NOMO-1 (cell line): ENCODE results near the gene TMEM229B.

Experiments used
- DNase-seq, 2 experiments: peaks; one replicate each; lab custom pipeline; 2025; ENCODE audit not compliant: unreplicated experiment in 2 of 2; lab: John Stamatoyannopoulos, UW

TMEM229B gene

DNA sequence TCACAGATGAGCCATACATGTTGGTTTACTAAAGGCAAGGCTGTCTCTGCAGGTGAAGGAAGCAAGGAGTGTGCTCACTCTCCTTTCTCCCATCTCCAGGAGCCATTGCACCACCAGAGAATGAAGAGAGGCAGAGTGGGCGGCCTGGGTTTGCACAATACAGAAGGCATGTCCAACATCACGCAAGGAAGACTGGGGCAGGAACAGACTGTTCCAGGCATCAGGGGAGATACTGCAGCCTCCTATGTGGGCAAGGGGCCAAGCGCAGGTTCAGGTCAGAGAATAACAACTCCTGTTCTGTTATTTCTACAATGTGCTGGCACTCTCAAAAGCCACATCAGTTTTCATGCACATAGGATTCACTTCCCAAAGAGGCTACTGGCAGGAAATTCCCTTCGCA lies 1.7 kb upstream of the TMEM229B start:
- DNase-seq, result no peak

DNA sequence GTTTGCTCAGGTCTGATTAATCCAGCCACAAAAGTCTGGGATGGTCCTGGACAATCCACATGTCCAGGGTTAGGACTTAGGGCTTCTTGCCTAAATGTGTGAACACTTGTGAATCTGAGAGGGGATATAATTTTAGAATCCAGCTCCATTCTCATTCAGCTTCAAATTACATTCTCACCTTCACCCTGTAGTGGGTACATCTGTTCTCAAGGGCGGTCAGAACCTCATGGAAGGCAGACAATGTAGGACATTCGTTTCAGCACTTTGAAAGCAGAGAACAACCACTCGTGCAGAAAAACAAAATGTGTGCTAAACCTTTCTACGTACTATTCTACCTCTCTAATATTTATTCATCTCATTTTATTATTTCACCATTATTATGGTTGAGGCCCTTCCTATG lies 1.2 kb downstream of the TMEM229B start:
- no peak for DNase-seq

DNA sequence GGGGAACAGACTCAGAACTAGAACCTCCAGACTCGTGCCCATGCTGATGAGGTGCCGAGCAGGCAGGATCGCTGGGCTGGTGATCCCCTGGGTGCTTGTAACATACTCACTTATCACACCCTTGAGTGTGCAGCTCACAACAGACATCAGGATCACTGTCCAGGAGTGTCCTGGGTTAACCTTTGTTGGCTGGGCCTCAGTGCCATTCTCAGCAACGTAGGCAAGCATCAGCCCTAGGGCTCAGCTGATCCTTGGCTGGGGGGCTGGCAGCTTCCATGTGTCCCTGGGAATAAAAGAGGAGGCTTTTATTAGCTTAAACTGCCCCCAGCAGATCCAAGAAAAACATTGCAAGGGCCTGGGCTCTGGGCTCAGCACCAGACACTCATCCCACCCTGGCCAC lies 1.6 kb downstream of the TMEM229B start:
- no peak for DNase-seq

DNA sequence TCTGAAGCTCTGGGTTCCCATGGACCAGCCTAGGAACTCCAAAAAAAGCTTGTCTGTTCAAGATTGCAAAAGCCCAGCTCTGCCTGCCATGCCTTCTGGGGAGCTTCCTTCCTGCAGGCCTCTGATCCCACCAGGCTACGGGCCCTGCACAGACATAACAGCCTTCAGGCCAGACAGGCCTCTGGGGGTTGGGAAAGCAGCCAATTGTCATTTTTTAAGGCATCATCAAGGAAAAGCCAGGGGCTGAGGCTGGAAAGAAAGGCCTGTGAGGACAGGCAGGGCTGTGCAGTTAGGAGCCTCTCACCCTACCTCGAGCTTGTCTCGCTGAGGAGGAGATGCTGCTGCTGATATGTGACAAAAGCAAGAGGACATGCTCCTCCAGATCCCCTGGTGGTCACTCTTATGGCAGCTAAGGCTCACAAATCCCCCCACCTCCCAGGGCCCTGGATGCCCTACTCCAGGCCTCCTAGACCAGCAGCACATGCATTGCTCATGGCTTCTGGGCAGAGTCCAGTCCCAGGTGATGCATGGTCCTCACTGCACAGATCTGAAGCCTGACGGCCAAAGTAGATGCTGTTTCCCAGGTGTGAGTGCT lies 2.9 kb downstream of the TMEM229B start:
- DNase-seq, result no peak

DNA sequence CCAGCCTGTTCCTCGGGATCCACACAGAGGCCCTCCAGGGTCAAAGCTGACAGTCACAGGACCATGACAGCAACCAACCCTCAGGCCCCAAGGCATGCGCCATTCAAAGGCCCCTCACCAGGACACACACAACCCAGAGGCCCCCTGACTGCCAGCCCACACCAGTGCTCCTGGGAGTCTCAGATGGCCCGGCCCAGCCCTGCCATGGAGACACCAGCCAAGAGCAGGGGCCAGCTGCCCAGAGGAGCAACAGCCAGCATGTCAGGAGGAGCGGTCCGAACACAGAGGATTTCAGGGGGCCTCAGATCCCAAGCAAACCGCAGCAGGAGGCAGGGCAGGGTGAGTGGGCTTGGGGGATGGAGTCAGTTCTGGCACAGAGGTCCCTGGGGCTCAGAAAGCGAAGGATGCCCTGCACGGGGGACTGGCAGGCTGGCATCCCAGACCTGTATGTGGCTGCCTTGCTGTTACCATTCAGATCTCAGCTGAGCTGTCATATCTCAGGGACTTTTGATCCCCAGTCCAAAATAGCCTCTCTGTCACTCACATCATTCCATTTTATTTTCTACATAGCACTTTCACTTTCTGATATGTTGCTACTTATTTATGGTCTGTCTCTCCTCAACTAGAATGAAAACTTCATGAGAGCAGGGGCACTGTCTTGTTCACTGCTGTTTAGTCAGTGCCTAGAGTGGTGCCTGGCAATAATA lies 4.8 kb downstream of the TMEM229B start:
- DNase-seq, result no peak

DNA sequence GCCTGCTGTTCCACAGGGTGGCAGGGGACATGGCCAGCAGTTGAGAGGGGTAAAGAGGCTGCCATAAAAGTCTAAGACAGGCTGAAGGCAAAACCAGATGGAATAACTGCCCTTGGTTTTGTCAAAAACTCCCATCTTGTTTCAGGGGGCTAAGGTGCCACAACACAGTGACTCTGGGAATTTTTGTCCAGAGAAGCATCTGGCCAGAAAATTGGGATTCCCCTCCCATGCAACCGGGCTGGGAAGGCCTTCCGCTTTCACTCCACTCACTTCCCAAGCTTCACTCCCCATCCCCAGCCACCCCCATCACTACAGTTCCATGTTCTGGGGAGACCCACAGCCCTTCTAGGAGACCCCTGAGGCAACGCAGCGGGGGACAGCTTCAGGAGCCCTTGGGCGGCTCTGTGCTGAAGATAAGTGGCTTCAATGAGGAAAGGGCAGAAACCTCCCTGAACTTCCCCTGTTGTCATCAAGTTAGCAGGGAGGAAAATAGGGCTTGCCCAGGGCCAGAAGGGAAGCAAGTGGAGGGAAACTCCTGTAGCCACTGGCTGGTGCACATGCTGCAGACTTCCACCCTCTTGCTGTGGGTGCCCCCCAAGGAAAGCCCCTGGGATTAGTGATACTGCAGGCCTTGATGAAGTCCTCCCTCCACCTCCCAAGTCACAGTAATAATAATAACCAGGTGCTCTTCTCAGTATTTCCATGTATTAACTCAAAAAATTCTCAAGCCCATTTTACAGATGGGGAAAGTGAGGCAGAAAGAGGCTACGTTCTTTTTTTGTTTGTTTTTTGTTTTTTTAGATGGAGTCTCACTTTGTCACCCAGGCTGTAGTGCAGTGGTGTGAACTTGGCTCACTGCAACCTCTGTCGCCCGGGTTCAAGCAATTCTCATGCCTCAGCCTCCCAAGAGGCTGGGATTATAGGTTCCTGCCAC lies 6.0 kb downstream of the TMEM229B start:
- DNase-seq, result no peak

DNA sequence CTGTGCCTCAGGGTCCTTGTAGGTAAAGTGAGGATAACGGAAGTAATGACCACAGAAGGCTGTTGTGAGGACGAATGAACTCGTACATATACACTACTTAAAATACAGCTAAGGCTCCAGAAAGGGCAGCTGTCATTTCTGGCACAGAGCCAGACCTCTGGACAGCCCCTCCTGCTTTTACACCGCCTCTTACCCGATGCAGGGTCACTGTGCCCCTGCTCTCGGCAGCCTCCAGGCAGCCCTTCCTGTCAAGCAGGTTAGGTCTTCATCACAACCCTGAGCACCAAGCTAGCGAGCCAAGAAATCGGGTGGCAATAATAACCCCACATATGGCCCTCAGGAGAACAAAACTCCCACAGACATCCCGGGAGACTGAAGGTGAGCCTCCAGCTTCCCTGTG lies 8.5 kb downstream of the TMEM229B start:
- no peak for DNase-seq

DNA sequence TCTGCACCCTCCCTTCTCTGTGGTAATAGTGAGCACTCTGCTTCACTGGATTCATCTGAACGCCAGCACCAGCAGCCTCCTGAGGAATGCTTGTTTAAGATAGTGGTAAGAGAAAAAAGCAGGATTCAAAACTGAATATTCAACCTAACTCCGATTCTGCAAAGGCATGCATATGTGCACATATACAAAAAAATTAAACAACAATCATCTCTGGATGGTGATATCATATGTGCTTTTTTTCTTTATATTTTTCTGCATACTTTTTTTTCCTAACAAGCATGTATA lies 9.8 kb downstream of the TMEM229B start:
- no peak for DNase-seq

DNA sequence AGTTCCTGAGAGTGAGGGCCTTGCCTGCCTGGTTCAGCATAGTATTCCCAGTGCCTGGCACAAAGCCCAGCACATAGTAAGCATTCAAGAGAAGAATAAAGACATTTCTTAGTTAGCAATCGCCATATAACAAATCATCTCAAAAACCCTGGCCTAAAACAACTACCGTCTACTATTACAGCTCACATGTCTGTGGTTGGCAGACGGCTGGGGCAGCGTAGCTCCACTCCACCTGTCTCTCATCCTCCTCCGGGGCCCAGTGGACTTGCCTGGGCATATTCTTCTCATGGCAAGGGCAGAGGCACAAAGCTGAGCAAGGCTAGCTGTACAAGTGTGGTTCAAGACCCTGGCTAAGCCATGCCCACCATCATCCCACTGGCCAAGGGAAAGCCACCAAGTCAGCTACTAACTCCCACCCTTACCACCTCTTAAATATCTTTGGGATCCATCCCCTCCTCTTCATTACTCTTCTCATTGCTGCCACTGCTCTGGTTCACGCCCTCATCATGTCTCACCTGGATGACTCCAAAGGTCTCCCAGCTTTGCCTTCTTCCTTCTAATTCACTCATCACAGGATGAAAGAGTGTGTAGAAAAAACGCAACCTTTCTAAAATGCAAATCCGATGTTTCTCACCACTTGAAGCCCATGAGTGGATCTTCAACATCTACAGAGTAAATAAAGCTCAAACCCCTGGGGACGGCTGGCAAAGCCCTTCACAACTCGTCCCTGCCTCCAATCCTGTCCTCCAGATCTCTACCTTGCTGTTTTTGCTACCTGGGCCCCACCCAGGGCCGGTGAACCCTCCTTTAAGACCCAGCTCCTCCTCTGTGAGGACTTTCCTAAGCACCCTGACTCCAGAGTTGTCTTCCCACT lies 10.4 kb downstream of the TMEM229B start:
- DNase-seq, result no peak

DNA sequence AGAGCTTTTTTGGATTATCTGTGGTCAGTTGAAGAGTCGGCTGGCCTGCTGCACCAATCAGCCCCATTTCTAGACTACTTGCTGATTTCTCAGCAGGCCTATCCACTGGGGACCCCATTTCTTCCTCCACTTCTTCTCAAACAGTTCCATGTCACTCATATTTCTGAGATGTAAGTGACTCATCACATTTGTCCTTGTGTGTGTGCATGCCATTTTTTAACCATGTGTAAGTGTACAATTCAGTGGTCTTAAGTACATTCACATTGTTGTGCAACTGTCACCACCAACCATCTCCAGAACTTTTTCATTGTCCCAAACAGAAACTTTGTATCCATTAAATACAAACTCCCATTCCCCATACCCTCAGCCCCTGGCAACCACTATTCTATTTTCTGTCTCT lies 14.2 kb downstream of the TMEM229B start:
- DNase-seq, result no peak

DNA sequence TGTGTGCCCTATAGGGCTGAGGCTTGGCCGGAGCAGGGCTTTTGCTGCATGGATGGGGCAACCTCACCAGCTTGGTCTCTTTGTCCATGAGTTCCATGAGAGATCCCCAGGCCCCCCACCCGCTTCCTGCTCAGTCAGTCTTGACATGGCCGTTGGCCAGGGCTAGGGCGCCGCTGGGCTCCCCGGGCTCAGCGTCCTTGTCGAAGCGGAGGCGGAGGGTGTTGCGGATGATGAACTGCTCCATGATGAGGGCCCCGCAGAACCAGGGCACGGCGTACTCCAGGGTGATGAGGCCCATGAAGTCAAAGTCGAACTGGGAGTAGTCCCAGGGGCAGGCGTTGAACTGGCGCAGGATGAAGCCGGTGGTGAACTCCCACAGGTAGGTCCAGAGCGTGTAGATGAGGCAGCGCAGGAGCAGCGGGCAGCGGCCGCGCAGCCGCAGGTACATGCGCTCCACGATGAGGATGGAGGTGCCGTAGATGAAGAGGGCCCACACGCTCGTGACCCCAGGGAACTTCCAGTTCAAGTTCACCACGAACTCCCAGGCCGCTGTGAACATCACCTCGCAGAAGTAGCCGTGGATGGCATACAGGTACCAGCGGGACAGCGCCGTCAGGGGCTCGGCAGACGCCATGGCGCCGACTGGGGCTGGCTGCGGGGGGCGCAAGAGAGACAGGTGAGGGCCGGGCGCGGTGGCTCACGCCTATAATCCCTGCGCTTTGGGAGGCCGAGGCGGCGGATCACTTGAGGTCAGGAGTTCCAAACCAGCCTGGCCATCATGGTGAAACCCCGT lies 15.0 kb downstream of the TMEM229B start:
- DNase-seq, result no peak

DNA sequence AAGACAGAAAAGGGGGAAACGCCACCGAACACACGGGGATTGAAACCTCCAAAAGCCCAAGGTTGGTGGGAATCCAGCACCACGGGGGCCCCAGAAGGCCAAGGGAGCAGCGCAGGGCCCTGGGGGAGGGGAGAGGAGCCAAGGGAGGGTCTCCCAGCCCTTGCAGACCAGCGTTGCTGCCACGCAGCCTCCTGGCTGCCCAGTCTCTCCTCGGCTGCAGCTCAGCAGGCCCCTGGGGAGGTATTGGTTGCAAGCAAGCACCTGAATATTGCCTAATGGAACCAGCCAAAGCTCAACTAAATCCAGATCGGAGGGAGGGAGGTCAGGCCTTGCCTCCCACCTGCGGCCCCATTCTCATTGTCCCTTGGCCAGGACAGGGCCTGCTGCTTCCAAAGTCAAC lies 15.8 kb downstream of the TMEM229B start:
- DNase-seq, result no peak

DNA sequence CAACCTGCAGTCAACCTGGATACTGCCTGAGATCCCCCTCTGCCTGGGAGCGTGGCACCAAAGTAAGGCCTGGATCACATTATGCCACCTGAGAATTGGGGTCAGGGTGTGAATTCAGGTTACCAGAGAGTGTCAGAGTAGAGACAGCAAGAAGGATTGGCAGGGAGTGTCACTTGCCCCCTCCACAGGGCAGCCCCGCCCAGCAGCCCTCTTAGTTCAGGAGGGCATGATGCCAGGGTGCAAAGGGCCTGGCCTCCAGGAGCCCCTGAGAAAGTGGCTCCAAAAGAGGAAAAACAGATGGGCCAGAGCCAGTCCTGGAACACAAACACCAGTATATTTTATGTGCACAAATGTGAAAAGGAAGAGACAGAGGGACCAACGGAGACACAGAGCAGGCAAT lies 18.6 kb downstream of the TMEM229B start:
- DNase-seq, result no peak

DNA sequence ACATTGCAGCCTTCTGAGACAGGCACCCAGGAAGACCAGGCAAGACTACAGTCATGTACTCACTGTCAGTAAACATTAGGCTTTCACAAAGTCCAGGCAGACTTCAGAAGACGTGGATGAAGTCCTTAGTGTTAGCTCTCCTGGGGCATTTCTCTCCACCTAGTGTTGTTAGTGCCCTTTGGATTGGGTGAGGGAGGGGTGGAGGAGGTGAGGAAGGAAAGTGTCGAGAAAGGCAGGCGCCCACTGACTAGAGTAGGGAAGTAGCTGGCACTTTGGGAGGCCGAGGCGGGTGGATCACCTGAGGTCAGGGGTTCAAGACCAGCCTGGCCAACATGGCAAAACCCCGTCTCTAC lies 20.2 kb downstream of the TMEM229B start:
- no peak for DNase-seq

DNA sequence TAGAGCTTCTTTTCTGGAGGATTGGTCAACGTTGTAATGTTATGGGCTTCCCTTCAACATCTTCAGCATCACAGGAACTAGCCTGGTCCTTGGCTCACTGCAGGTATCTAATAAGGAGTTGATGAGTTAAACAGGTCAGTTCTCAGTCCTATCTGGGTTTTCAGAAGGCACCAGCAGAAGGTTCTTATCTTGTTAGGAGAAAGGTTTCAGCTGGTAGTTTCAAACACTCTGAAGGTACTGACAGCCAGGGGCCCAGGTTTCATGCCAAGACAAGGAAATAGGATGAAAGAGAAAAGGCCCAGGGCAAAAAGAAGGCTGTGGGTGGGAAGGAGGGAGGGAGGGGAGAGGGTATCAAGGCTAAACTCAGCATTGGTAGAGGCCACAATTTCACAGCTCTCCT lies 21.4 kb downstream of the TMEM229B start:
- no peak for DNase-seq

DNA sequence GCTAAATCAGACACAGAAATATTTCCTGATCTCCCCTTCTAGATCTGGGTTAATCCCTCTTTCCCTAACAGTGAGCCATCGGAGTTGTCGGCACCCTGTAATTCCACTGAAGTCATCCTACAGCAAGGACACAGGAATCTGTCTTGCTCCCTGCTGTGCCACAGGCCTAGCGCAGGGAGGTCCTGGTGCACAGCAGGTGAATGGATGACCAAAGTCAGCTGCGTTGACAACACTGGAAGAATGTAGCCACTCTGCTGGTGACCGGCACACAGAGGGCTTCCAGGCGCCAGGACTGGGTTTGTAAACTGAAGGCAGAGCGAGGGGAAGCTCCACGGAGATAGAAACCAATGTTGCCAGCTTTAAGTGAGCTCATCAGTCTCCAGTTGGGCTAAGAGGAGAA lies 23.6 kb downstream of the TMEM229B start:
- no peak for DNase-seq

DNA sequence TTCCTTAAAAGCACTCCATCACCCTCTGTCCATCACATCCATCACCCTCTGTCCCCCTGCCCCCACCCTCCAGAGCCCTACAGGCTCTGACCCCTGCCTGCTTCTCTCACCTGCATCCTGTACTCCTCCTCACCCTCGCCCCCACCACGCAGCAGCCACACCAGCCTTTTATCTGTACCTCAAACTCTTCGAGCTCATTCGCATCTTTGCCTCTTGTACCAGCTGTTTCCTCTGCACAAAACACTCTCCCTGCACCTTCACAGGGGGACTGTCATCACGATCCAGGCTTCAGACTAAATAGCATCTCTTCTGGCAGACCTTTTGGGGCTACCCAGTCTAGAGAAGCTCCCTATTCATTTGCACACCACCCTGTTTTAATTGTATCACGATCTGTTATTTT lies 24.1 kb downstream of the TMEM229B start:
- no peak for DNase-seq

DNA sequence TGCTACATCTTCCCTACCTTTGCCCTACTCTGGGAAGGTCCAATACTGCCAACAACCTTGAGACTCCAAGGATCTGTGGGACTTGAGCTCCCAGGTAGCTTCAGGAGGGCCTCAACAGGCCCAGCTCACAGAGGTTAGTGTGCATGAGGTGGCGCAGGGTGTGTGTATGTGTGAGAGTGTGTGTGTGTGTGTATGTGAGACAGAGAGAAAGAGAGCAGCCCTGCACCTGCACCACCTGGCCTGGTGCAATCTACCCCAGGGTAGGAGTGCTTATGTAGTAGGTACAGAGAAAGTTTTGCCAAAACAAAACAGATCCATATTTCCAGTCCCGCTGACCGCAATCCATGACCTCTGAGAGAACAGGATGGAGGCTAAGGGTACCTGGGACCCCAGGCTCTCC lies 24.6 kb downstream of the TMEM229B start:
- no peak for DNase-seq

DNA sequence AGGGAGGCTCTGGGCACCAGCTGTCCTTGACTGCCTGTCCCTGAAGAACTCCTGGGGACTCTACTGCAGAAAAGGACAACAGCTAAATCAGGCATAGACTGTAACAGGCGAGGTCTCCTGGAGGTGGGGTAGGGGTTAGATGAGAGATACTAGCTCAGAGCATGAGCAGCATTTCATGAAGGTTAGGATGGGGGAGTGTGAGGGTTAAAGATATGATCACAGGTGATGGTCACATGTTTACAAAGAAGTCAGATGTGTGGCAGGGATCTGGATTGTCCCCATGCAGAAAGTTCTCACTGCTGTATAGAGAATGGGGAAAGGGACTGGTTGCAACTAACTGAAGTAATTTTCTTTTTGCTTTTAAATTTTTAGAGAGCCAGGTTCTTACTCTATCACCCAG lies 26.5 kb downstream of the TMEM229B start:
- DNase-seq, result no peak

DNA sequence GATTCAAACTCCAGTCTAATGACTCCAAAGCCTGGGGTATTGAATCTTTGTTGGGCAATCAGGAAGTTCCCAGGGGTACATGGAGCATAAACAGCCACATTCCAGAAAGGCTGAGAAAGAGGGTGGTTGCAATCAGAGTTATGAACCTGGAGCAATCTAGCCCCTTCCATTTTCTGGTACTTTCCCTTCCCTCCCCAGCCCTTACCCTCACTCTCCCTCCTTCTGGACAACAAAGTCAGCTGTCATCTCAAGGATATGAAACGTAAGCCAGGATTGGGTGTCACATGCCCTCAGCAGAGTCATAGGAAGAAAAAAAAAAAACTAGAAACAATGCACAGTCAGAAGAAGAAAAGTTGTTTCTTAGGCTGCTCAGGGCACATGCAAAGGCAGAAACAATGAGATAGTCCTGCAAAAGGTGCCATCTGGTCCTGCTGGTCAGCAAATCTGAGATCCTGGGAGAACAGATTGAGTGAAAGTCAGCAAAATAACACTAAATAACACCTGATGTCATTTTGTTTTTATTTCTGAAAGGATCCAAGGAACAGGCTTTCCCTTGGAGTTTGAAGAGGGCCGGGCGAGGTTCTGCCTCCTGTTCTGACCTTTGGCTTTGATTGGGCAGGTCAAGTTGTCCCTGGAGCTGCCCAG lies 27.1 kb downstream of the TMEM229B start:
- DNase-seq, result no peak
